HG02798 (cell line): ENCODE measurements around the gene RNPEPL1.

Experiments used
- ATAC-seq: cut with Tn5 transposase; IDR thresholded peaks from one replicate; pipeline ENCODE4 v1.9.1; 2021; ENCODE audit warnings: mild to moderate bottlenecking; ENCODE audit not compliant: unreplicated experiment, poor library complexity

Gene RNPEPL1

DNA sequence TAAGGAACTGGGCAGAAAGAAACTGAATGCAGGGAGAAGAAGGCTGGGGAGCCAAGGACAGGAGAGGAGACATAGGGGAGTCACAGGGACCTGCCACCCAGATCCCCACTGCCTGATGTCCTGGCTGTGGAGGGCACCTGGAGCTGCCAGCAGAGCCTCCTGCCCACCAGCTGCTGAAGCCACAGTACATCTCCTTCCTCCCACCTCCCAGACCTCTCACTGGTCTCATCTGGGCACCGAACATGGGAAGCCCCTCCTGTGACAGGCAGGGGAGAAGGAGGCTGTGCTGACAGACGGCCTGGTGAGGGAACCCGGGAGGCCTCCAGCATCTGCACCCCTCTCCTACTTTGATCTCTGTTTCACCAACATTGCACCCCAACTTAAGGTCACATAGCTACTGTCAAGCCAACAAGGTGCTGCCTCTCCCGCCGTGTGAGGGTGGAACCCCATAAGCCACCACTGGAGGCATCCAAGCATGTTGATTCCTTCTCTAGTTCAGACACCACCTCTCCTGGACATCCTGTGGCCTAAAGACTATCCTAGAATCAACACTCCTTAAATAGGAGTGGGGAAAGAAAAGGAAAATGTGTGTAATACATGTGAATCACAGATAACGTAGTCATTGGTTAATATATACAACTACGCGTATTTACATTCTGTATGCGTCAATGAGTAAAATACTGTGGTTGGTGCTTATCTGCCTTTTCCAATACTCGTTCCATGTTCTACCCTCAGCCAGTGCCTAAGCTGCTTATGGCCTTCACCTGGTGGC is 3.5 kb upstream of the RNPEPL1 start:
- no peak for ATAC-seq

DNA sequence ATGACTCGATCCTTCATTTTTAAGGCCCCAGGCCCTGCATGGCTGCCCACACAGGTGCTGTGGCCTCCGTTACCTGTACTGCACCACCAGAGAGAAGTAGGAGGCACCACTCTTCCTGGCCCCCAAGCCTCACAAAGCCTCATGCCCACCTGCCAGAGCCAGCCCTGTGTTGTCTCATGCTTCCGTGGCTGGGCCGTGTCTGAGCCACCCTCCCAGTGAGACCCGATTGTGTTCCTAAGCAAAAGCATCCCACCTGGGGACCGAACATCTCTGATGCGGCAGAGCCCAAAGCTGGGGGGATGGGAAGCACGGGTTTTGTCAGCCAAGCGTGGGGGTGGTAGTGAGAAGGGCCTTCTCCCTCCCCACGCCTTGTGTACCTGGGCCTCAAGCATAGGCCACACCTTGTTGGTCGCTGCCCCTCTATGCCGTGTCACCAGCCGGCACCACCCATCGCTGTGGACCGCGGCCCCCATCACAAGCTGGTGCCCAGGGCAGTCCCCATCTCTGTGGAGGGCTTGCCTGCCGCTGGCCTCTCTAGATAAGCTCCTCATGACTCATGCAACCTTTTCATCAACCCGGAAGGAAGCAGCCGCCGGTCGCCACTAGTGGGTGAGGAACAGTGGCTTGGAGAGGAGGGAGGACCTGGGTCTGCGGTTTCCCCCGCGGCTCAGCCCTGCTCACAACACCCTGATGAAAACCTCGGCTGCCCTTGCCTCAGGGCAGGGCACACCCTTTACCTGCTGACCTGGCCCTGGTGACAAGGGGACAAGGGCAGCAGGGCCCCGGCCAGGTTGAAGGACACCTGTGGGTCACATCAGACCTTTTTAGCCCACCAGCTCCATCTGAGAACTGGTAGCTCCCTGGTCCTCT is 2.7 kb upstream of the RNPEPL1 start:
- ATAC-seq, result peak; percentile 29

DNA sequence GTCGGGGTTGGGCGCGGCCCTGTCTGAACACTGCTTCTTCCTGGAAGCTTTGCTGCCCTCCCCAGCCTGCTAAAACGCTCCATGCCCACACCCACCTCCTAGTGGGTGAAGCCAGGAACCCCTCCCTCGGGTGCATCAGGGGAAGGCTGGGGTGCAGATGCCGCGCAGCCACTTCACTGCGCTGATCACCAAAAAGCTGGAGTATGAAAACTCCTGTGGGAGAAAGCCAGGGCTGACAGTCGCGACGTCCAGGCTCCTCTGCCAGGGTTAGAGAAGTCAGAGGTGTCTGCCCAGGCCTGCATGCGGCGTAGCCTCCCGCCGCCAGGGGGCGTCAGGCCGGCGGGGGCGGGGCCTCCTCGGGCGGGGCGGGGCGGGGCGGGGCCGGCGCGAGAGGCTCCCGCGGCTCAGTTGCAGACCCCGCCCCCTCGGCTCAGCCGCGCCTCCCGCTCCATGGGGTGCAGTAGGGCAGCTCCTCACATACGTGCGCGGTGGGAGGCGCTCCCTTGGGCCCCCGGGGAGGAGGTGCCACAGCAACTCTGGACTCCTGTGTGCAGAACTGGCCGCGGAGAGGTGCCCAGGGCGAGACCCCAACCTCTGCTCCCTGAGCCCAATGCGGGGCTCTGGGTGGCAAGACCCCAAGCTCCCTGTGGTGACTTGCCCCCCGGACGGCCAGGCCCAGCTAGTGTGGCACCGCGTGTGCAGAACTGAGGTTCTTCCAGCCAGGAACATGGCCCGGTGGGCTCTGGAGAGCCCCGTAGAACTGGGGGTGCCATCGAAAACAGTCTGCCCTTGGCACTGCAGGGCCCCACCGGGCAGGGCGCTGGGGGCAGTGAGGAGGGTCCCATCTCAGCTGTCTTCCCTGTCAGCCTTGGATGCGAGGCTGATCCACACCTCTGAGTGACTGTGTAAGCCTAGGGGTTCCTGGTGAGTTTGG is 1.8 kb upstream of the RNPEPL1 start:
- ATAC-seq, result peak; percentile 60

DNA sequence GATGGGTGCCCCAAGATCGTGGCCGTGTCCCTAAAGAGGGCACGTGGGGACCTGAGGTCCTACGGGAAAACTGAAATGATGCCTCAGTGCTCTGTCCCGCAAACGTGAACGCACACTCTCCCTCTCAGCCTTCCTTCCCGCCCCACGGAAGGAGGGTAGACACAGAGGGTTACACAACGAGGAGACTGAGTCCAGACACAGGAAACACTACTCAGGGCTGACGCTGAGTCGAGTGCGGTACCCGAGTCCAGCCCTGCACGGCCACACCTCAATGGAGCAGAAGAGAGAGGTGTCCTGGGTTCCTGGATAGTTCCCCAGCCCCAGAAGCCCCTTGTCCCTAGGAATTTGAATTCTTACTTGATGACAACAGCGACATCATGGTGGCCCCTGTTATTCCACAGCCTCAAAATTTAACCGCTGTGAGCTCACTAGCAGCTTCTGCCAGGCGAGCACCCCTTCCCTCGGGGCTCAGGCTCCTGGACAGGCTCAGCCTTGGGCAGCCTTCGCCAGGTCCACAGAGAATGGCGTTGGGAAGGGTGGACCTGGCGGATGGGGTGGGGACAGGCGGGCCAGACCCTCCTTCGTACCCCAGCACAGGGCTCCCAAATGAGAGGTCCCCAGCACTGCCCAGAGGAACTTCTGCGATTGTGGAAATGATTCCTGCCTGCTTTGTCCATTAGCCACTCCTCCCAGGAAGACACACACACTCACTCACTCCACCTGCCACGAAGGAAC is 980 bp upstream of the RNPEPL1 start:
- no peak for ATAC-seq

DNA sequence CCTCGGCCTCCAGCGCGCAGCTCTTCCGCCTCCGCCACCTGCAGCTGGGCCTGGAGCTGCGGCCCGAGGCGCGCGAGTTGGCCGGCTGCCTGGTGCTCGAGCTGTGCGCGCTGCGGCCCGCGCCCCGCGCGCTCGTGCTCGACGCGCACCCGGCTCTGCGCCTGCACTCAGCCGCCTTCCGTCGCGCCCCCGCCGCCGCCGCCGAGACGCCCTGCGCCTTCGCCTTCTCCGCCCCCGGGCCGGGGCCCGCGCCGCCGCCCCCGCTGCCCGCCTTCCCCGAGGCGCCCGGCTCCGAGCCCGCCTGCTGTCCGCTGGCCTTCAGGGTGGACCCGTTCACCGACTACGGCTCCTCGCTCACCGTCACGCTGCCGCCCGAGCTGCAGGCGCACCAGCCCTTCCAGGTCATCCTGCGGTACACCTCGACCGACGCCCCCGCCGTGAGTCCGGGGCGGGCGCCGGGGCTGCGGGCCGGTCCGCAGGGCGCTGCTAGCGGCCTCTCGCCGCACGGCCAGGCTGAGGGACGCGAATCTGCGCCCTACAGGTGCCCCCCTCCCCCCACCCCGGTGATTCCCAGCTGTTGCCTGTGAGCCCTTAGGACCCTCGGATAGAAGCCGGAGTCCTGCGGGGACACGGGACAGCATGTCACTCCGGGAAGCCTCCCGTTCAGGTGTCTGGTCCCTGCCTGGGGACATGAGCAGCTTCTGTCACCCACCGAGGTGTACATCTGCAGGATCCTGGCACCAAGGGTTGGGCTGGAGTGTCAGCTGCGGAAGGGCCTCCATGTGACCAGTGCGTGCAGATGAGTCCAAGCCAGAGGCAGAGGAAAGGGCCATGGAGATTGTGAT is 616 bp downstream of the RNPEPL1 start:
- ATAC-seq, result peak; percentile 27

DNA sequence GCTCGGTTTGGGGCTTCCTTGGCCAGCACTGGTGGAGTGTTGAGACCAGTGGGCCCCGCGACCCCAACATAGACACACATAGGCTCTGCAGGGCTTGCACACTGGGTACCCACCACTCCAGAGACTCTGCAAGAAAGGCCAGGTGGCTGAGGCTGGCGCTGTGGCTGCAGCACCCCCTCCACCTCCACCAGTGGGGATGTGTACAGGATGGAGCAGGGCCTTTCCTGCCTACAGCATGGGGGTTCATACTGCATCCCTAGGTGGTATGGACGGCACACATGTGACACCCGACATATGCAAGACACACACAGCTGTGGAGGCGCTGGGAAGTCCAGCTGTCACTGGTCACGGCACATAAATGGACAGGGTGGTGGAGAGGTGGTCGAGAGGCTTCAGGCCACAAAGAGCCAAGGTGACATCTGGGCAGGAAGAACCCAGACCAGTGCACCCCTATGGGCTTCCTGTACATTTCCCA is 1.3 kb downstream of the RNPEPL1 start:
- ATAC-seq, result no peak

DNA sequence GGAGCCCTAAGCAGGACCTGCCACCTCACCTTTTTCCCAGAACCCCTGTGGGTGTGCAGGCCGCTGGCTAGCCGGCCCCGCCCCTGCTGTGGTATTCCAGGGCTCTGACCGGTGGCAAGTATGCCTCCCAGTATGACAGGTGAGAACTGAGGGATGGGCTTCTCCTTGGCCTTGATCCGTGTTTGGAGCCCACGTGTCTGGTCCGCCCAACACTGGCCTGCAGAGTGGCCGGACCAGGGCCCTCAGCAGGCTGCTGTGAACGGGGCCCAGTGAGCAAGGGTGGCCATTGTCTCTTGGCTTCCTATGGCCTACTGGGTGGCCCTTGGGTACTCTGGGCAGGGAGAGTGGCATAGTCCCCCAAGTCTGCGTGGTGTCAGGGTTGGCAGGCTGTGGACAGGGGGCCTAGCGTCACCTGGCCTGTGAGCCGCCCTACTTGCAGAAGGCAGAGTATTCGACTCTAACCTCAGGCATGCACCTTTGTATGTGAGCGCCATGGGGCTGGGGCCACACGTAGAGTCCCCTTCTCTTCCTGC is 1.8 kb downstream of the RNPEPL1 start:
- ATAC-seq, result no peak

DNA sequence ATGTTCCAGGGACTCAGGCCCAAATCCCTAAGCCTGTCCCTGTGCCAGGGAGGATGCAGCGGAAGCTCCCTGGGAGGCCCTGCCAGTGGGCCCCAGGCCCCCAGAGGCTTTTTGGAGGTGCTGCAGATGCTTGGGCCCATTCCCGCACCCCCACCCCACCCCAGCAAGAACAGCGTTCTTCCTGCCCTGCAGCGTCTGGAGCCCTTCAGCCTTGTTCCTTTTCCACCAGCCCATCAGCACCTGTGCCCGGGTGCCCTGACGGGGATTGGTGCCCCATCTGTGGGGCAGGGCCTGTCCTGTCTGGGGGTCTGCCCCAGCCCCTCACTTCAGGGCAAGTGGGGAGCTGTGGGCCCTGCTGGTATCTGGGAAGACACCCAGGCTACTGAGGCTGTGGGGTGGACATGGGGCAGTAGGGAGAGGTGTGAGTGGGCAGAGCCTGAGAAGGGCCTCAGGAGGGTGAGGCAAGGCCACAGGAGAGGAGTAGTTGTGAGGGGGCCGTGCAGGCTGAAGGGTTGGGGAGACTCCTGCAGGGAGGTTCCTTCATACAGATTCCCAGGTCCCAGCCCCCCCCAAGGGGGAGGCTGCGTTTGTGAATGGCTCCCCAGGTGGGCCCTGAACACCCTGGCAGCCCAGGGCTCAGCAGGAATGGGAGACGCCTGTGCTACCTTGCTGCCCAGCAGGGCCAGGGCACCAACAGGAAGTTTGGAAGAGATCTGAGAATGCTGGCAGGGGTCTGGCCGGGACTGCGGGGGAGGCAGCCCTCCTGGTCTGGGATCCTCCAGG is 2.4 kb downstream of the RNPEPL1 start:
- no peak for ATAC-seq

DNA sequence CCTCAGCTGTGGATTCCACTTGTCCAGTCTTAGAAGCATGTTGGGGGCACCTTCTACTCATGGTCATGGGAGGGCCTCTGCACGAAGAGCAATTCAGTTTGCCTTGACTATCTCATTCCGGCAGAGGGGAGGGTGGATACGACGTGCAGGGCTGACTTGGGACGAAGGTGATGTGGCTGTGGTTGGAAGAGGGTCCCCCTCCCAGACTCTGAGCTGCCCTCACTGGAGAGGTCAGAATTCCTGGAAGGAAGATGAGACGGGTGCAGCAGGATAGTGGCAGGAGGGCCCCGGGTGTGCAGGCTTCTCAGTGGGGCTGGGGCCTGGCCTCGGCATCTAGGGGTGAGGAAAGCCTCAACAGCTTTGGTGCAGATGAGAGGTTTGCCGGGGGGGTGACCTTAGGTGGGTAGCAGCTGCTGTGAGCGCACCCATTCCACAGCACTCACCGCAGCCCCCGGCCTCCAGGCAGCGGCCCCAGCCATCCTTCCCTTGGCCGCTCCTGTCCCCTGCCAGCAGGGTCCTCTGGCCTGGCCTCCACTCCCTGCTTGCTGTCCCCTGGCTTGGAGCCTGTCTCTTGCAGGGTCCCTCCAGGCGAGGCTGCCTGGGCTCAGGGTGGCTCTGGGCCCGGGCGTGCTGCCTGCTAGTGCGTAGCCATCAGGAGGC is 3.2 kb downstream of the RNPEPL1 start:
- ATAC-seq, result no peak

DNA sequence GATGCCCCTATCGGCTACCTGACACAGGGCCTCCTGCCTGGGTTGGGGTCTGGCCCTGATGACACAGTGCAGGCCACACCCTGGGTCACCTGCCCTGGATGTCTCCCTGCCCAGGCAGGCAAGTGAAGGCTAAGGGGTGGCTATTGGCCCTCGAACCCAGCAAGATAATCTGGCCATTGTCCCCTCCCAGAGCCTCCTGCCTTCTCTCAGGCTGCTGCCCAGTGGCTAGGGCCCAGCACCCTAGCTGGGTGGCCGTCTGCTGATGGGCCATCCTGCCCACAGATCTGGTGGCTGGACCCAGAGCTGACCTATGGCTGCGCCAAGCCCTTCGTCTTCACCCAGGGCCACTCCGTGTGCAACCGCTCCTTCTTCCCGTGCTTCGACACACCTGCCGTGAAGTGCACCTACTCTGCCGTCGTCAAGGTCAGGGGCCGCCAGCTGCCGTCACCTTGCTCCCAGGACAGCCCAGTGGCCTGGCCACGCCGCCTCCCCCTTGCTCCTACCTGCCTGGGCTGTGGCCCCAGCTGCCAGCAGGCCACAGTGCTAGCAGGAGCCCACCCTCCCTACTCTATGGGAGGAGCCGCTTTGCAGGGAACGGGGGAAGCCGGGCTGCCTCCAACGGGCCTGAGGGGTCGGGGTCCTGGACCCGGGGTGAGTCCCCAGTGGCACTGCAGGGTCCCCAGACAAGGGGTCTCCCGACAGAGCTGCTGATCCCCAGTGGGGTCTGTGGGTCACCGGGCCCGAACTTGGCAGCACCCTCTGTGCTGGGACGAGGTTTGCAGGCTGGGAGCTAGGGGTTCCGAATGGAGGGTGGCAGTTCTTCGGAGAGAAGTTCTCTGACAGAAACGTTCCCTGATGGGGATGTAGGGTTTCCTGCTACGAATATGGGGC is 4.1 kb downstream of the RNPEPL1 start:
- no peak for ATAC-seq

DNA sequence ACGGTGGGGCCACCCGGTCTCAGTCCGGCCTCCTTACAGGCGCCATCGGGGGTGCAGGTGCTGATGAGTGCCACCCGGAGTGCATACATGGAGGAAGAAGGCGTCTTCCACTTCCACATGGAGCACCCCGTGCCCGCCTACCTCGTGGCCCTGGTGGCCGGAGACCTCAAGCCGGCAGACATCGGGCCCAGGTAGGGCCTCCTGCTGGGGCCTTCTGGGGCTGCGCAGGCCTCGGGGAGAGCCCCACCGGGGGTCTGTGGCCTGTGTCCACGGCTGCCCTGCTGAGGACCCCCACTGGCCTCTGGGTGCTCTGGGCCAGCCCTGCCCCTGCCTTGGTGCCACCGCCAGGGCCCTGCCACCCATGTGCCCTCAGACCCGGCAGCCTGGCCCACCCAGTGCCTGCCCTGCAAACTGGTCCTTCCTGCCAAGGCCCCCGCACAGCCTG is 4.8 kb downstream of the RNPEPL1 start:
- no peak for ATAC-seq

DNA sequence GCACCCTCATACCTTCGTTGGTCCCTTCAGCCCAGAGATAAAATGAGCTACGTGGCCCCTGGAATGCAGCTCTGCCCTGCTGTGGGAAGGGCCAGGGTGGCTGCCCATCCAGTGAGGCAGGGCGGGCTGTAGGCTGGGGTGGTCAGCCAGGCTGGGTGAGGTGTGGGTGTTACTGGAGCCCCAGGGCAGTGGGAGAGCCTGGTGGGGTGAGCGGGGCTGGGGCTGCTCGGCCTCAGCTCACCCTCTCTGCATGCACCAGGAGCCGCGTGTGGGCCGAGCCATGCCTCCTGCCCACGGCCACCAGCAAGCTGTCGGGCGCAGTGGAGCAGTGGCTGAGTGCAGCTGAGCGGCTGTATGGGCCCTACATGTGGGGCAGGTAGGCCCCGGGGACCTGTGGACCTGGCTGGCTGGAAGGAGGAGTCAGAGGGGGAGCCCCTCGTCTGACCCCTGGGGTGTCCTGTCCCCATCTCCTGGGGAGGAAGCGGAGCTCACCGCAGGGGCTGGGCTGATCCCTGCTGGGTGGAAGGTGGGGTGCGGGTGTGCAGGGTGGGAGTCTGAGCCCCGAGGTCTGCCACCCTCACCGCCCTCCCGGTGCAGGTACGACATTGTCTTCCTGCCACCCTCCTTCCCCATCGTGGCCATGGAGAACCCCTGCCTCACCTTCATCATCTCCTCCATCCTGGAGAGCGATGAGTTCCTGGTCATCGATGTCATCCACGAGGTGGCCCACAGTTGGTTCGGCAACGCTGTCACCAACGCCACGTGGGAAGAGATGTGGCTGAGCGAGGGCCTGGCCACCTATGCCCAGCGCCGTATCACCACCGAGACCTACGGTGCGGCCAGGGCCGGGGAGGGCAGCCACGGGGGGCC is 5.5 kb downstream of the RNPEPL1 start:
- no peak for ATAC-seq

DNA sequence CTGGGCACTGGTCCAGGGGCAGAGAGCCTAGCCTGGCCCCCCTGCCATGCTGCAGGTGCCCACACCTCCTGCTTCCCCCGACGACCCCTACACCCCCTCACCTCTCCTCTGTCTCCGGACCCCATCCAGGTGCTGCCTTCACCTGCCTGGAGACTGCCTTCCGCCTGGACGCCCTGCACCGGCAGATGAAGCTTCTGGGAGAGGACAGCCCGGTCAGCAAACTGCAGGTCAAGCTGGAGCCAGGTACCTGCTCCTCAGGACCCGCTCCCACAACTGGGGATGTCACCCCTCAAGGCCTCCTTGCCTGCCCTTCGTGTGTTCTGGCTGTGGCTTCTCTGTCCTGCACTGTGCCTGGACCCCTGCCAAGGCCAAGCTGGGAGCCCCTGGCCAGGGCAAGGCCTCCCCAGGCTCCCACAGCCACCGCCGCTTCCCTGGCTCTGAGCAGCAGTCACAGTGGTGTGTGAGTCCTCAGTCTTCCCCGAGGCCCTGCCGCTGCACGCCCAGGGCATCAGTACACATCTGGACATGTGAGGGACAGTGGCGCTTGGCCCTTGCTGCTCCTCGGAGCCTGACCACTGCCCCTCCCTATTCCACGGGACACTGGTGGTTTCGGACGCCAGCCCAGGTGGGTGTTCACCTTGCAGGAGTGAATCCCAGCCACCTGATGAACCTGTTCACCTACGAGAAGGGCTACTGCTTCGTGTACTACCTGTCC is 6.3 kb downstream of the RNPEPL1 start:
- ATAC-seq, result no peak

DNA sequence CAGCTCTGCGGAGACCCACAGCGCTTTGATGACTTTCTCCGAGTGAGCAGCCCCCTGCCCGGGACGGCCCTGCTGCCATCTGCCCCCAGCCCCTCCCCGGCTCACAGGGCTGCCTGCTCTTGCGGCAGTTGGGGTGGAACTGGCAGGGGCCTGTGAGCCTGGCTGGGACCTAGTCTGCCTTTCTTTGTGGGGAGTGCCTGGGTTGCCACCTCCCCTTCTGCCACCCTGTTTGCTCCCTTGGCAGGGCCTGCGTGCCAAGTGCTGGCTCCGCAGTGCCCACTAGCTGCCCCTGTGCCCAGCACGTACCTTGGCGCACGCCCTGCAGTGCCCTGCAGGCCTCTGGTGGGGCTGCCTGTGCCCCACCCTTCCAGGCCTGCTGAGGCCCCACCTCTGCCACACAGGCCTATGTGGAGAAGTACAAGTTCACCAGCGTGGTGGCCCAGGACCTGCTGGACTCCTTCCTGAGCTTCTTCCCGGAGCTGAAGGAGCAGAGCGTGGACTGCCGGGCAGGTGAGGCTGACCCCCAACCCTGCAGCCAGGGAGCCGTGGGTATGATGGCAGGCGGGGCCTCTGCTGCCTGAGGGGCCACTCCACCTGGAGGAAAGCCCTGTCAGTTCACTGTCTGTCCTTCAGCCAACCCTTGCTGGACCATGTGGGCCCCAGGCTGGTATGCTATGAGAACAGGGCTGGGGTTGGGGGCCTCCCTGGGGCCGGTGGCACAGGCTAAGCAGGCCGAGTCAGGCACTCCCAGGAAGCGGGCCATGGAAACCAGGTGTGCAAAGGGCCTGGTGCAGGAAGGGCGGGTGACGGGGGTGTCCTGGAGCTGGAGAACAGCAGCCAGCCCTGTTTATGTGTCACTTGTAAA is 7.0 kb downstream of the RNPEPL1 start:
- ATAC-seq, result no peak
